HepG2 (cell line): Measurements from ENCODE around the gene PTGIS. TPM values are rescaled to one million over a fixed set of nuclear protein-coding genes. Genes with fewer than 3 reads are reported as not detected.

Source experiments
- BCL3 ChIP-seq: sonication (generic); formaldehyde crosslinking; IDR thresholded peaks from 2 replicates; pipeline ENCODE4 v1.5.1; 2020; ENCODE audit warnings: mild to moderate bottlenecking, missing genetic modification reagents, moderate library complexity
- EEA1 ChIP-seq: sonication (generic); formaldehyde crosslinking; IDR thresholded peaks from 2 replicates; pipeline ENCODE4 v1.5.1; 2020; ENCODE audit warnings: mild to moderate bottlenecking, missing genetic modification reagents, borderline replicate concordance
- ELK4 ChIP-seq: sonication (generic); formaldehyde crosslinking; IDR thresholded peaks from 2 replicates; pipeline ENCODE4 v1.9.0; 2021; ENCODE audit warnings: missing genetic modification reagents, borderline replicate concordance
- GTF3A ChIP-seq: sonication (generic); formaldehyde crosslinking; conservative IDR thresholded peaks from 2 replicates; pipeline ENCODE4 v1.4.0; 2020; ENCODE audit warnings: mild to moderate bottlenecking, missing genetic modification reagents
- KDM5B ChIP-seq: sonication (generic); formaldehyde crosslinking; IDR thresholded peaks from 2 replicates; pipeline ENCODE4 v1.4.0; 2020; ENCODE audit warnings: missing genetic modification reagents, mild to moderate bottlenecking, borderline replicate concordance
- NR2F1 ChIP-seq, 2 experiments: fragments of 450-650 bp in 1 of 2; formaldehyde crosslinking in 1 of 2; IDR thresholded peaks; 2 replicates each; pipeline versions ENCODE4 v1.5.0 to v1.6.1; 2016 to 2020; ENCODE audit warnings: mild to moderate bottlenecking in 1 of 2, missing compliant biosample characterization in 1 of 2, missing genetic modification reagents in 1 of 2, moderate library complexity in 1 of 2
- ONECUT2 ChIP-seq: sonication (generic); formaldehyde crosslinking; IDR thresholded peaks from 2 replicates; pipeline ENCODE4 v1.4.0; 2020; ENCODE audit warnings: missing genetic modification reagents
- PAXIP1 ChIP-seq: sonication (generic); formaldehyde crosslinking; conservative IDR thresholded peaks from 2 replicates; pipeline ENCODE4 v1.4.0; 2020; ENCODE audit warnings: mild to moderate bottlenecking, missing genetic modification reagents, moderate library complexity
- RBM22 ChIP-seq: fragments of 200-400 bp; formaldehyde crosslinking; optimal IDR thresholded peaks from 2 replicates; pipeline ENCODE3; 2017; ENCODE audit warnings: mild to moderate bottlenecking, low read length, moderate library complexity
- RFX1 ChIP-seq: fragments of 450-650 bp; IDR thresholded peaks from 2 replicates; pipeline ENCODE4 v1.6.1; 2017
- XBP1 ChIP-seq: sonication (generic); formaldehyde crosslinking; IDR thresholded peaks from 2 replicates; pipeline ENCODE4 v1.5.0; 2020; ENCODE audit warnings: missing genetic modification reagents
- ZC3H4 ChIP-seq: sonication (generic); formaldehyde crosslinking; IDR thresholded peaks from 2 replicates; pipeline ENCODE4 v1.4.0; 2020; ENCODE audit warnings: missing genetic modification reagents, borderline replicate concordance
- ZNF343 ChIP-seq: sonication (generic); formaldehyde crosslinking; IDR thresholded peaks from 2 replicates; pipeline ENCODE4 v1.4.0; 2020; ENCODE audit warnings: mild to moderate bottlenecking, missing genetic modification reagents
- ZNF709 ChIP-seq: sonication (generic); formaldehyde crosslinking; IDR thresholded peaks from 2 replicates; pipeline ENCODE4 v1.5.0; 2020; ENCODE audit warnings: mild to moderate bottlenecking, missing genetic modification reagents
- ZNF749 ChIP-seq: sonication (generic); formaldehyde crosslinking; IDR thresholded peaks from 2 replicates; pipeline ENCODE4 v1.8.0; 2022; ENCODE audit warnings: mild to moderate bottlenecking, missing genetic modification reagents, moderate library complexity, borderline replicate concordance
- ZNF776 ChIP-seq: sonication (generic); formaldehyde crosslinking; IDR thresholded peaks from 2 replicates; pipeline ENCODE4 v1.4.0; 2020; ENCODE audit warnings: mild to moderate bottlenecking, missing genetic modification reagents
- polyA plus RNA-seq, 8 experiments: library from polyadenylated mRNA; depleted of rRNA in 3 of 8; stranded (reverse) in 7 of 8; unstranded in 1 of 8; fragments of >200 nt; fragmentation: Illumina TruSeq in 4 of 8; extraction: Trizol in 4 of 8; gene quantifications; 2 replicates each; pipeline versions ENCODE4 v1.2.1 to v1.2.3, GENCODE V29; 2011 to 2016; ENCODE audit warnings: low read depth in 4 of 8, missing spikeins in 1 of 8, mixed read lengths in 1 of 8; ENCODE audit not compliant: insufficient read depth in 1 of 8
- total RNA-seq, 5 experiments: library from RNA; depleted of rRNA; stranded (reverse); fragments of >200 nt; fragmentation: Illumina TruSeq; extraction: Trizol; gene quantifications; 2 replicates each; pipeline ENCODE4 v1.2.3, GENCODE V29; 2016; ENCODE audit warnings: low read depth in 1 of 5
- TF ChIP-seq, protein P1 (sequence below): fragments of 450-650 bp; IDR thresholded peaks from 2 replicates; pipeline ENCODE4 v1.6.1; 2017; ENCODE audit warnings: mild to moderate bottlenecking
- TF ChIP-seq, protein P2 (sequence below): sonication (generic); formaldehyde crosslinking; IDR thresholded peaks from 2 replicates; pipeline ENCODE4 v1.9.0; 2022; ENCODE audit warnings: low read depth, missing genetic modification reagents

PTGIS gene
- total and polyA plus RNA-seq, 2 of the 13 experiments (the other 11 are each of a cell fraction or from before 2014, with no cell fraction given): not detected

DNA sequence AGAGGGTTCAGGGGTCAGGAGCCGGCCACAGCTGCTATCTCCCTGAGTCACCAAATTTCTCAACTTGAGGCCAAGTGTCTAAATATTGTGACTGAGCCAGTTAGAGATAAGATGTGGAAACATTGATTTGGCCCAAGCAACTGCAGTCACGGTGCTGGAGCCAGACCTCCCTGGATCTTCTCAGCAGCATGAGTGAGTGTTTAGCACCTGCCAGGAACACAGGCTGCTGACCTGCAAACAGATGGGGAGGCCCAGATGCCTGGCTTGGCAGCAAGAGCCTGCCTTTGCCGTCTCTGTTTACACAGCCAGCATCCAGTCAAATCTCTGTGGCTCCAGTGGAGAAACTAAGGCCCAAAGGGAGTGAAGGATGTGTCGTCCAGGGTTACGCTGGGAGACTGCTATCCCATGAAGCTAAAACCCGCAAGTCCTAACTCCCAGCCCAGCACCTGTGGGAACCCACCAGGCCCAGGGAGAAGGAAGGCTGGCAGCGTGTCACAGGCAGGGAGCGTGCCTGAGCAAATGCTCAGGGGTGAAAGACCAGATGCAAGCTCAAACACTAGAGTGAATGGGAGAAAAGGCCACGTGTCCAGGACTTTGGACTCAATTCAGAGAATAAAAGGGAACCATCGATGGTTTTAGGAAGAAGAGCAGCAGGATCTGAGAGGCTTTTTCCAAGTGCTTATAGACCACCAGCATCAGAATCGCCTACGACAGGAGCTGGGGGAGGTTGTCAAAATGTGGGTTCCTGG is 15.9 kb upstream of the PTGIS start (continued):
- TF ChIP-seq PAXIP1 (CRISPR knock-in tag): peak; percentile 99
- TF ChIP-seq EEA1 (CRISPR knock-in tag): no peak
- TF ChIP-seq ONECUT2 (CRISPR knock-in tag): peak; percentile 79
- TF ChIP-seq ZC3H4: peak; percentile 44; the same call in 1 of the 2 replicates
- TF ChIP-seq ZNF776 (CRISPR knock-in tag): no peak
- TF ChIP-seq ELK4 (CRISPR knock-in tag): no peak
- TF ChIP-seq KDM5B: peak; percentile 96; the same call in 1 of the 2 replicates
- peak; percentile 66; the same call in 1 of the 2 replicates for TF ChIP-seq ZNF749
- peak; percentile 98; the same call in 1 of the 2 replicates for TF ChIP-seq XBP1
- TF ChIP-seq RBM22: peak; percentile 54
- TF ChIP-seq, protein P1, sequence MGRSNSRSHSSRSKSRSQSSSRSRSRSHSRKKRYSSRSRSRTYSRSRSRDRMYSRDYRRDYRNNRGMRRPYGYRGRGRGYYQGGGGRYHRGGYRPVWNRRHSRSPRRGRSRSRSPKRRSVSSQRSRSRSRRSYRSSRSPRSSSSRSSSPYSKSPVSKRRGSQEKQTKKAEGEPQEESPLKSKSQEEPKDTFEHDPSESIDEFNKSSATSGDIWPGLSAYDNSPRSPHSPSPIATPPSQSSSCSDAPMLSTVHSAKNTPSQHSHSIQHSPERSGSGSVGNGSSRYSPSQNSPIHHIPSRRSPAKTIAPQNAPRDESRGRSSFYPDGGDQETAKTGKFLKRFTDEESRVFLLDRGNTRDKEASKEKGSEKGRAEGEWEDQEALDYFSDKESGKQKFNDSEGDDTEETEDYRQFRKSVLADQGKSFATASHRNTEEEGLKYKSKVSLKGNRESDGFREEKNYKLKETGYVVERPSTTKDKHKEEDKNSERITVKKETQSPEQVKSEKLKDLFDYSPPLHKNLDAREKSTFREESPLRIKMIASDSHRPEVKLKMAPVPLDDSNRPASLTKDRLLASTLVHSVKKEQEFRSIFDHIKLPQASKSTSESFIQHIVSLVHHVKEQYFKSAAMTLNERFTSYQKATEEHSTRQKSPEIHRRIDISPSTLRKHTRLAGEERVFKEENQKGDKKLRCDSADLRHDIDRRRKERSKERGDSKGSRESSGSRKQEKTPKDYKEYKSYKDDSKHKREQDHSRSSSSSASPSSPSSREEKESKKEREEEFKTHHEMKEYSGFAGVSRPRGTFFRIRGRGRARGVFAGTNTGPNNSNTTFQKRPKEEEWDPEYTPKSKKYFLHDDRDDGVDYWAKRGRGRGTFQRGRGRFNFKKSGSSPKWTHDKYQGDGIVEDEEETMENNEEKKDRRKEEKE: no peak
- TF ChIP-seq RFX1: no peak
- peak; percentile 69 to 72 for TF ChIP-seq NR2F1 (CRISPR knock-in tag; IDR thresholded peaks at IDR 0.05)
- TF ChIP-seq, protein P2, sequence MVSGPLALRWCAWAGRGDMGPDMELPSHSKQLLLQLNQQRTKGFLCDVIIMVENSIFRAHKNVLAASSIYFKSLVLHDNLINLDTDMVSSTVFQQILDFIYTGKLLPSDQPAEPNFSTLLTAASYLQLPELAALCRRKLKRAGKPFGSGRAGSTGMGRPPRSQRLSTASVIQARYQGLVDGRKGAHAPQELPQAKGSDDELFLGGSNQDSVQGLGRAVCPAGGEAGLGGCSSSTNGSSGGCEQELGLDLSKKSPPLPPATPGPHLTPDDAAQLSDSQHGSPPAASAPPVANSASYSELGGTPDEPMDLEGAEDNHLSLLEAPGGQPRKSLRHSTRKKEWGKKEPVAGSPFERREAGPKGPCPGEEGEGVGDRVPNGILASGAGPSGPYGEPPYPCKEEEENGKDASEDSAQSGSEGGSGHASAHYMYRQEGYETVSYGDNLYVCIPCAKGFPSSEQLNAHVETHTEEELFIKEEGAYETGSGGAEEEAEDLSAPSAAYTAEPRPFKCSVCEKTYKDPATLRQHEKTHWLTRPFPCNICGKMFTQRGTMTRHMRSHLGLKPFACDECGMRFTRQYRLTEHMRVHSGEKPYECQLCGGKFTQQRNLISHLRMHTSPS (CRISPR knock-in tag): peak; percentile 57; the same call in 1 of the 2 replicates
- TF ChIP-seq GTF3A (CRISPR knock-in tag): peak; percentile 92; the same call in 1 of the 2 replicates
- TF ChIP-seq ZNF709 (CRISPR knock-in tag): peak; percentile 71; the same call in 1 of the 2 replicates
- peak; percentile 86; the same call in 1 of the 2 replicates for TF ChIP-seq BCL3
- peak; percentile 57; the same call in 1 of the 2 replicates for TF ChIP-seq ZNF343 (CRISPR knock-in tag)
